Measurements from ENCODE around the gene IL16. TPM values are rescaled to one million over a fixed set of nuclear protein-coding genes. Genes with fewer than 3 reads are reported as not detected.
"Not testable (repeated sequence)": the region's sequence is repeated elsewhere in the genome, so short reads cannot be mapped to it uniquely, and the experiment has no call there.

The IL16 gene
- total RNA-seq, 1 donor from 2014 or later = 2.6 TPM

DNA sequence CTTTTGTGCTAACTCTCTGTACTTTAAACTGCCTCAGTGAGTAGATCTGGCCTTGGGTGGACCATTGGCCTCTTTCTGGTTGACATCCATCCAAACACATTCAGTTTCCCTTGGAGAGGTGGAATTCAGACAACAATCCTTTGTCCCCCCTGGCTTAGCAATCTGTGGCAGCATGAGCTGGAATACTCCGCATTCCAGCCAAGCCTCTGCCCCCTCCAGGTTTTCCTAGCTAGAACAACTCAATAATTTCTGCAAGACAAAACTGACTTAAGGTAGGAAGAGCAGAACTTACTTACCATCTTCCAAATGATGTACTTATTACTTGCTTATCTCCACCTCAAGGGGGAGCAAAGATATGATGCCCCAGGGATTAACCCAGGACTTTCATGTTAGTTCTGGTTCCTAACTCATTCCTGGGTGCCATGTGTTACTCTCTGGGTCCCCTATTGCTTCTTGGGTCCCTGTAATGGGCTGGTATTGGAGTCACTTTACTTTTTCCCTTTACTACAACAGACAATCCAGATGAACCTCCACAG is 21.8 kb upstream of the IL16 start:
- DNase-seq = no peak

DNA sequence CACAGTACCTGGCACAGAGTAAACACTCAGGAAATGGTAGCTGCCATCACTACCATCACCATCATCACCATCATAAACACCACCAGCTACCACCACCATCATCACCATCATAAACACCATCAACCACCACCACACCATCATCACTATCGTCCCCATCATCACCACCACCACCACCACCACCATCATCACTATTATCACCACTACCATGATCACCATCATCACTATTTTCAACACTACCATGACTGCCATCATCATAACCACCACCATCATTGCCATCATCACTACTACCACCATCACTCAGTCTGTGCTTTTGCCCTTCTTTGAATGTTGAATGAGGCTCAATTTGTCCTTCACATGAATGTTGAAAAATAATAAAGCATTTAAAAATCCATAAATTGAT is 21.2 kb upstream of the IL16 start:
- no peak for DNase-seq

DNA sequence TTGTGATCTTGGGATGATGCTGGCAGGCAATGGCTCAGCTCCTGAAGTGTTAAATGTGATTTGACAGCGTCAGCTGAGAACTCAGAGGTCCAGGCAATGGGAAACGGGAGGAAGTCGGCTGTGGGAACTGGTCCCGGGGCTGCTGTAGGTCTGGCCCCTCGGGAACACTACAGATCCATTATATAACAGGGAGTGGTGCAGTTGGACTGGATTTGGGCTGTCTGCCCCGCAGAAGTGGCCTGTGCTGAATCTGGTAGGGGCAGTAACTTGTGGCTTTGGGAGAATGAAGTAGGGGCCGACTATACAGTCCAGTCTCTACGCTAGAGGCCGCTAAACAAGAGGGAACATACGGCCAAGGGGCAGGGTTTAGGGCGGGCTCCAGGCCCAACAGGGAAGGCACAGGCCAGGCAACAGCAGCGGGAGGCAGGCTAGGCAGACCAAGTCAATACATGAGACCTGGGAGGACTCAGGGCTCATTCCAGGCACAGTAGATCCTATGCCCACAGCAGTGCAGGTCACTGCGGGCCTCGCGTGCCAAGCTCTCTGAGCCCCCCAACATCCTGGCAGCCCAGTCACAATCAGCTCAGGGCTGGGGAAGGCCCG is 20.3 kb upstream of the IL16 start:
- DNase-seq = no peak

DNA sequence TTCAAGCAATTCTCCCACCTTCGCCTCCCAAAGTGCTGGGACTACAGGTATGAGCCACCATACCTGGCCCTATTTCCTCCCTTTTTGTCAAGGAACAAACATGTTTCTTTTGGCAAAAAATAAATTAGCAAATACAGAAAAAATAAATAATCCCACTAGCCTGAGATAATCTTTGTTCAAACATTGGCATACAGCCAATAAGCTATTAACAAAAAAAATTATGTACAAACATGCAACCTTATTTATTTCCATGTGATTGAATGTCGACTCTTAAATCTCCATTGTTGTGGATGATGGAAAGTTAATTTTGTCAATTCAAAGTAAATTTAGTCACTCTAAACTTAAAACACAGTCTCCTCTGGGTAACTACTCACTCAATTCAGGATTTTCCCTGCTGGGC is 18.3 kb upstream of the IL16 start:
- no peak for DNase-seq

DNA sequence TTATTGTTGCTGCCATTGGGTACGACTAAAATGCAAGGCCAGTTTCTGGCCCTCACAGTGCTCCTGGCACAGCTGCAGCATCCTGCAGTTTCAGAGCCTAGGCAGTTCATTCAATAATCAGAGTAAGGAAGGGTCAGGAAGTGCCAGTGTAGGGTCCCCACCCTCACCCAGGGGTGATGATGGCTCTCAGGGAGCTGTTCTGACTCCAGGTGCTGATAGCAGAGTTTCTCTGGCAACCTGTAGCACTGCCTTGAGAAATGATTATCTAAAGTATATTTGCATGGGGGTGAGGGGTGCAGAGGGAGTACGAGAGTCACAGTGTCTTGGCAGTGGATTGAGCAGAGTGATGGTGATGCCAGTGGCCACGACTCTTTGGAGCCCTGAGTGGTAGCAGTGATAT is 15.5 kb upstream of the IL16 start:
- no peak for DNase-seq

DNA sequence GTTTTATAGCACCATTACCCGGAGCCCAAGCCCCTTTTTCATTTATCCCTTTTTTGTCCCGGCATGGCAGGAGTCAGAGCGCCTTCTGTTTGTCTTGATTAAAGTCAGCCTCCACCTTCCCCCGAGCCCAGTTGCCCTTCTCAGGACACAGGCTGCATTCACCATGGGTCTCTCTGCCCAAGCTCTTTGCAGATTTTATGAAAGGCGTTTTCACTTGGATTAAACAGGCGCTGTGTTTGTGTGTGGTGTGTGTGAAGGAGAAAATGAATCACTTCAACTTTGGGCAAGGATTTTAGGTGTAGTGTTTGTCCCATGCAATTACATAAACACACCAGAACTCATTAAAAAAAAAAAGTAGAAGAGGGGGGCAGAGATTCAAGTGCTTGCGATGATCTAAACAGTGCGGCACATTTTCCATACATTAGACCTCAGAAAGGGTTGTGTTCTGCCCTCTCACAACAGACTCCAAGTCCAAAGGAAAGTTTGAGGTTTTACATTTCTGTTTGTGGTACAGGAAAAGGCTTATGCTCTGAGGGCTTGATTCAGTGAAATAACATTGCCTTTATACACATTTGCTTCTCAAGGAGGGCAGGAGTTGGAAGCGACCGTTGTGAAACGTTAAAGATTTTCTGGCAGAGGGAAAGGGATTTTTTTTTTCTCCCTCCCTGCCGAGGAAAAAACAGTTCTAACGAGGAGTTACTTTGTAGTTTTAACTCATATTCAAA is 14.5 kb upstream of the IL16 start:
- no peak for DNase-seq

DNA sequence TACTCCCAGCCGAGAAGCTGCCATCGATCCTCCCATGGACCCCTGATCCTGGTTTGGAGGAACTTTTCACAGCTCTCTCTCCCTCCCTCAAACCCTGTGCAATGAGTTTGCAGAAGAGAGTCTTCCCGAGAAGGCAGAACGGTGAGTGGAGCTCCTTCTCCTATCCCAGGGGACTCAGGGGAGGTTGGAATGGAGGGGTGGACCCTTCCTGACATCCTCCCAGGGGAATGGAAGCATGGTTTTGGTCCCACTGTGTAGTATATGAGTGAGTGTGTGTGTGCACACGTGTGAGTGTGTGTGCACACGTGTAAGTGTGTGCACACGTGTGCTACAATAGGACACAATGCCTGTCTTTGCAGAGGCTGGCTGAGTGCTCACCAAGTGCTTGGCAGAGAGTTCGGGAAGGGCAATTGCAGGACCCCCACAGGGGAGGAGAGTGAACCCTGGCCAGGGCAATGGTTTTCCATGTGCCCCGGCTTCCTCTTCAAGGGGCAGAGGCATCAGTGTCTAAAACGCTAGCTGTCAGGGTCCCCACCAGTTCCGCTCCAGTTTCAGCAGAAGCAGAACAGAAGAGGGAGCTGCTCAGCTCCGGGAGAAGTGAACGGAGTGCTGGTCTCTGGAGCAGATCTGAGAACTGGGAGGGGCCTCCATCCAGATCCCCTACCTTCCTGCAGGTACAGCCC is 13.8 kb upstream of the IL16 start:
- DNase-seq = no peak

DNA sequence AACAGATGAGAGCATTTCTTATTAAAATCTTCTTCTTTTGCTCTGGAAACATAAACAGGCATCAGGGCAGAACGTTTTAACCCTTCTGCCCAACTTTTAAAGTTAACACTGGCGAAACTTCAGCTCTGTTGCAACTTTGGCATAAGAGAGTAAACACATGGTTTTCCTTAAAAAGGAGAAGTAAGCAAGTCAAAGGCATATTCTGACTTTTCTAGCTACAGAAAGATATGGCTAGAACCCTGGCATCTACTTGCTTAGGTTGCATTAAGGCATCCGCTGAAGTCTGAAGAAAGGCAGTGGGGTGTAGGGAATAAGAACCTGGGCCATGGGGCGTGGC is 13.3 kb upstream of the IL16 start:
- no peak for DNase-seq

DNA sequence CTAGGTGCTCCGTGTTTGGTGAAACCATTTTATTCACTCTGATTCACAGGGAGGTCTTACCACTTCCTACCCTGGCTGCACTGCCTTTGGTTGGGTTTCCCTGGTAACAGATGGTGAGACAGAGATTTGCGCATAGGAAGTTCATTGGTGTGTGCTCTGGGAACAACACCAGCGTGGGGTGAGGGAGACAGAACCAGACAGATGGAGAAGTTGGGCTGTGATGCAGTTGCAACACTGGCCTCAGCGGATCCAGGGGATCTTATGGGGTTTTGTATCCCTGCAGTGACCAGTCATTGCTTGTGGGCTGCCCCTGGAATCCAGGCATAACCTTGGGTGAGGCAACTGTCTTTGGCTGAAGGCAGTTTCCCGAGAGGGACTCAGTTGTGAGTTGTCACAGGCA is 12.5 kb upstream of the IL16 start:
- DNase-seq = no peak

DNA sequence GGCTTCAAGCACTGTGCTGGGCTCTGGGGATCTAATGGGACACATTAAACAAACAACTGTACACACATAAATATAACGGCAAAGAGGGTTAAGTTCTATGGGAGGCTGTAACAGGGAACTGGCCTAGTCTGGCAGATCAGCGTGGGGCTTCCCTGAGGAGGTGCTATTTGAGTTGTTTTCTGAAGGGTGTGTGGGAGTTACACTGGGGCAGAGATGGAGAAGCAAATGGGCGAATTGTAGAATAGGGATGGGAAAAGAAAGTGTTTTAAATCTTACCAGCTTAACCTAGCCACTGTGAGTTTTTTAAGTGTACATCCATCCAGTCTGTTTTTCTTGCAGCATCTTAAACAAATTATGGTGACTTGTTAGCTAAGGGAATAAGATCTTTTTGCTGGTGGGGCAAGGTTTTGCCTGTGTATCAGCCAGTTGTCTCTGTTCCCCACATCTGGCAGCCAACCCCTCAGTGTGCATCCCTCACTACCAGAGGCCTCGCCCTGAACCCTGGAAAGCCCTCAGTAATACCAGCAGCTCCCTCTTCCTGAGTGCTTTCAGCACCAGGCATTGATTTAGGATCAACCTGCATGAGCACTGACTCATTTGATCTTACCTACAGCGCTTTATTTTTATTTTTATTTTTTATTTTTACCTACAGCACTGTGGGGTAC is 10.9 kb upstream of the IL16 start:
- no peak for DNase-seq

DNA sequence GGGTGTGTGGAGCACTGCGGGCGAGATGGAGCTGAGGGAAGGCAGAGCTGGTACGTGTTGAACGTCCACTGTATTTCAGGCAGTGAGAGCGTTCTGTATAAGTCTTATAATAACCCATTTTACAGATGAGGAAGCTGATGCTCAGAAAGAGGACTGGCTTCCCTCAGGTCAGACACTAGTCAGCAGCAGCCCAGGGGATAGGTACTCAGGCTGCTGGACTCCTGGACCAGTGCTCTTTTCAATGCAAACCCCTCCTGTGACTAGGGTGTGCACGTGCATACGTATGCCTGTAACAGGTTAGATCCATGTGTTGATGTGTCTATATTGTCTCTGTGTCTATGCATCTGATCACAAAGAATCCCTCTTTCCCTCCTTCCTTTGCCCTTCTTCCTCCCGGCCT is 8.3 kb upstream of the IL16 start:
- DNase-seq = no peak

DNA sequence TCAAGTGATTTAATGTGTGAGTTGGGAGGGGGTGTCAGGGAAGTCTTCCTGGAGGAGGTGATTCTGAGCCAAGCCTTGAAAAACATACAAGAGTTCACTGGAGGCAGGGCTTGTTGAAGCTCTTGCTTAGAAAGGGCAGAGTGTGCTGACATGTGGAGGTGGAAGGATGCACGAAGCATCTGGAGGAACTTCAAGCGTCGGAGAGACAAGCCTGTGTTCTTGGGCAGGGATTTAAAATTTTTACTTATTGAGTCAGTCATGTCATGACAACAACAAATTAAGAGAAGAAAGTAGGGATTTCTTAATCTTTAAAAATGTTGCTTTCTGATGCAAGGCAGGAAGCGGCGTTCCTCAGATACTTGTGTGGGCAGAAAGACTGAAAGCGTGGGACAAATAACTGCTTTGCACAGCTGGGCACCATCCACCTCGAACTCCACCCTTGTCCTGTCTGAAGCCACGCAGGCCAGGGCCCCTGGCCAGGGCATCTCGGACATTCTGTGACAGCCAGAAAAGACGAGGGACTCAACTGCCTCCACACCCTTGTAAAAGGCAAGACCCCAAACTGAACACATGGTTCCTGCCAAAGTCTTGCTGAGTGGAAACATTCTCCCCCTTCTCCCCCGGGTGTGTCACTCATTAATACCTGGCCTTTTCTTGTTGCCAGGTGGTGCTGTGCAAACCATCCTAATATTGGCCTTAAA is 6.9 kb upstream of the IL16 start:
- no peak for DNase-seq

DNA sequence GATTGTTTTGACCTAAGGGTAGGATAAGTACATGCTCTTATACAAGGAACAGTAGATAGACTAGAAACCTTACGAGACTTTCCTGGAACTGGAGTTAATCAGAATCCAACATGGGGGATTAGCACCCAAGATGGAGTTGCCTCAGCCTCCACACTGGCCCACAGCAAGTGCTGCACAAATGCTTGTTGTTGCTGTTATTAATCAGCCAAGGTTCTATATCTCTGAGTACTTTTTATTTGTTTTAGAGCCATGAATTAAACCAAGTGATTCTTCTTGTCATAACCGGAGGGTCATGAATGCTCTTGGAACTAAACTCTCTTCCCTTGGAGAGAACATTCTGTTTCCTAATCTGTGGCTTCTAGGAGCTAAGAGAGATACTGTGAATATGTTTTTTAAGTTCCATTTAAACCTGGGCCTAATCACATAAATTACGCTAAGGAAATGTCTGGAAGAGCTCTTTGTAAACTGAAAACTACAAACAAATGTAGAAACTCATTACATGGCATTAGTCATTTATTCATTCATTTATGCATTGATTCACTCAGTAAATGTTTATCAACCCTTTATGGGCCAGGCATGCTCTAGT is 5.7 kb upstream of the IL16 start:
- no peak for DNase-seq

DNA sequence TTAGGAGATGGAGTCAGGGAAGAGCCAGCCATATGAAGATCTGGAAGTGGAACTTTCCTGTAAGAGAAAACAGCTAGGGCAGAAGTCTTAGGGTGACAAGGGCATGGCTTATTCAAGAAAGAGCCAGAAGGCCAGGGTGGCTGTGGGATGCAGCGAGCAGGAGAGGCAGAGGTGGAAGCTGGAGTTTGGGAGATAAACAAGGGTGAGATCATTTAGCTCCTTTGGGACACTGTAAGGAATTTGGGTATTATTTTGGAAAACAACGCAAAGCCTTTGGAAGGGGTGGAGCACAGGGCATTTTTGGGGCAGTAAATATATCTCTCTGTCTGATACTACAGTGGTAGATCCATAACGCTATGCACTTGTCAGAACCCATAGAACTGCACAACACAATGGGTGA is 5.0 kb upstream of the IL16 start:
- no peak for DNase-seq

DNA sequence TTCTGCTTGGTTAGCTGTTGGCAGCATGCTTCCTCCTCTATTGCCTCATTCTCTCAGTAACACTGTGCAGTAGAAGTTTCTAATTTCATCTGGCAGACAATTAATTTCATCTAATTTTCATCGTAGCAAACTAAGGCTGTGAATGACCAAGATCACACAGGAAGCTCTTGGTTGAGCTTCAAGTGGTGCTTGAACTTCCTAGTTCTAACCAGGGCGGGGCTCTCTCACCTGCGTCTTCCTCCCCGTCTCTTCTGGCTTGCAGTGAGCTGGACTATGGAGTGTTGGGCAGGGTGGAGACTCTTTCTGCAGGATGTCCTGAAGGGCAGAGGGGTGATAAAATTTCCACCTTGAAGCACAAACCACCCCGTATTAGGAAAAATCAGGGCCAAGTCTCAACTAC is 2.0 kb upstream of the IL16 start:
- no peak for DNase-seq

DNA sequence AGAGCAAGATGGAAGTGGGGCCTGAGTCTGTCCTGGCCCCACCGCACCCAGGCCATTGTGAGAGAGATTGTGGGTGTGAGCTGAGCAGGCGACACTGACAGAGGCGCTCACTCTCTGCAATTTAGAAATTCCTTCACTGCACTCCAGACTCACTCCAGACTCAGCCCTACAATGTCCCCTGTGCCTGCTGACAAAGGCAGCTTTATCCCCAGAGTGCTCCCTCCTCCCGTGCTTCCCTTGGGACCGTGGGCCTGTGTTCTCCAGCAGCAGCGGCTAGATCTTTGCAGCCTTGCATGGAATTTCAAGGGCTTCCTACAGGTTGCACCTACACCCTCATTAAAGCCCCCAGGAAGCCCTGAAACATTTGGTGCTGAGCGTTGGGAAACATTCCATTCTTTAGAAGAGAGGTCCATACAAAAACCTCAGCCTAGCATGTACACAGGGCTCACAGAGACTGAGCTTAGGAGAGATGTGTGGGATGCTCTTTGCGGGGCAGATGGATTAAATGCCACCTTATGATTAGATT is 1.3 kb upstream of the IL16 start:
- no peak for DNase-seq

DNA sequence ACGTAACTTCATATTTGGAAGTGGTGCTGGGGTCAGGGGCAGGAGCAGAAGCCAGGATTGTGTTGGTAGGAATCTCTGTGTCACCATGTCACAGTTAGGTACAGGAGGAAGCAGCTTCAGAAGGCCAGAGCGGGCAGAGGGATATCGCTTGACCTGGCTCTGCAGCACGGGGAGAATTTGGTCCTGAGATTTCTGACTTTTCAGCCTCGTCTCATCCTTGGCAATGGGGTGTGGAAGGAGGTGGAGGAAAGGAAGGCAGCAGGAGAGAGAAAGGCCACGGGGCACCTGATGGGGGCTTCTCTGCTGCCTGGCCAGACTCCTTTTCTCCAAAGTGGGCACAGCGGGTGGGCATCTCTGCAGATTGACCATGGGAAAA is 564 bp downstream of the IL16 start:
- no peak for DNase-seq

DNA sequence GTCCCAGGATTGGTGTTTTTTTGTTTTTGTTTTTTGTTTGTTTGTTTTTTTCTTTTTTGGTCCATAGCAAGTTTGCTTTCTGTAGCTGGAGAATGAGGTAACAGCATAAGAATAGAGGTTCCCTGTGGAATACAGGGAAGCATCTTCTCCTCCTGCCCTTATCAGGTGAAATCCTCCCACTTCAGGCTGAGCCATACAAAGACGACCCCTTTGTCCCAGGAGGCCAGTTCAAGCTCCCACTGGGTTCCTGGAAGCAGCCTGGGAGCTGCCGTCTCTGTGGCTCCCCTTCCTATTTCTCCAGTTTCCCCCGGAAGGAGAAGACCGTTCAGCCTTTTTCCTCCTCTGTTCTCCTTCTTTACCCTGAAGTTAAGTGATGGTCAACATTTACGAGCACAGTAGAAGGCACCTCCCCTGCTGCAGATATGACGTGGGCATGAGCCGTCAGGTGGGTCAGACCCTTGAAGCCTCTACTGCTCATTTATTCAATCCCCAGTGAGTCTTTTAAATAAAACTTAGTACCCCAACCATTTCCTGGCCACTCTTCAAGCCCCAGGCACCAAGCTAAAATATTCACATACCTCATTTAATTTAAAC is 1.1 kb downstream of the IL16 start:
- DNase-seq = no peak

DNA sequence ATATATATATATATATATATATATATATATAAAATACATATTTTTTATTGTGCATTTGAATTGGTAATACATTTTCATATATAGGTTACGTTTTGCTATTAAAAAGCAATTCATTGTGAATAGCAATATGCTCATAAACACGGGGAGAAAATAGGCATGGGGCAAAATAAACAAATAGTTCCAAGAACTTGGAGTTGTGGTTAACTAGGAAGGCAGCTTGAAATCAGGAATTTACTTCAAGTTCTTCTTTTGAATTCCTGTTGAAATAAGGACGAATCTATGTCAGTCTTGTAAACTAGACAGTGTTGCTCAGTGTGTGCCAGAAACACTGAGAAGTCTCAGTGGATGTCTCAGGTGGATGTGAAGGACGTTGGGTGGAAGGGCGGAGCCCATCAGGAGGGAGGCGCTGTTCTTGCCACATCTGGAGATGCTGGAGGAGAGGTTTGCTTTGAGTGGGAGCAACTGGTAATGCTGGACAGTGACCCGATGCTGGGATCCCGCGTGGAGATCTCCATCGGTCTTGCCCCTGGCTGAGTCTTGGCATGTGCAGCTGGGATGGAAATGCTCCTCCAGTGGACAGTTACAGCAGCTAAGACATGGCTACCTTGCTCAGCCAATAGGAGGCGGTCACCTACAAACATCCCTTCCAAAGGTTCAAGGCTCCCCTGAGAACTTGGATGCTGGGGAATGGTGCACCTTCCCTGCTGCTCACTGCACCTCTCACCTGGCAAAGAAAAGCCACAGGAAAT is 2.5 kb downstream of the IL16 start:
- no peak for DNase-seq

DNA sequence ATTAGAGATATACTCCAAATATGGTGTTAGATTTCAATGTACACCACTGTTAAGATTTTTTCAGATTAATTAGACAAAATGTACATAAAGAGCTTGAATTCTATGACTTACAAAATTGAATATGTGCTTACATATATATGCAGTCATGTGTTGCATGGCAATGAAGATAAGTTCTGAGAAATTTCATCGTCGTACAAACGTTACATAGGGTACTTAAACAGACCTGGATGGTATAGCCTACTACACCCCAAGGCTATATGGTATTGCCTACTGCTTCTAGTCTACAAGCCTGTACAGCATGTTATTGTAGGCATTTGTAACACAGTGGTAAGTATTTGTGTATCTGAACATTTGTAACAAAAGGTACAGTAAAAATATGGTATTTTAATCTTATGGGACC is 9.3 kb downstream of the IL16 start:
- no peak for DNase-seq

DNA sequence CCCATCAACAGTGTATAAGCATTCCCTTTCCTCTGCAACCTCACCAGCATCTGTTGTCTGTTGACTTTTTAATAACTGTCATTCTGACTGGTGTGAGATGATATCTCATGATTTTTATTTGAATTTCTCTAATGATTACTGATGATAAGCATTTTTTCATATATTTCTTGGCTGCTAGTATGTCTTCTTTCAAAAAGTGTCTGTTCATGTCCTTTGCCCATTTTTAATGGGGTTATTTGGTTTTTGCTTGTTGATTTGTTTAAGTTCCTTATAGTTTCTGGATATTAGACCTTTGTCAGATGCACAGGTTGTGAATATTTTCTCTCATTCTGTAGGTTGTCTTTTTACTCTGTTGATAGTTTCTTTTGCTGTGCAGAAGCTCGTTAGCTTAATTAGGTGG is 11.3 kb downstream of the IL16 start:
- DNase-seq = not testable (repeated sequence)
